IMR-90 (cell line): Measurements from ENCODE around the gene YWHAG.

Source experiments
- CEBPB ChIP-seq: IDR thresholded peaks from 2 replicates; pipeline ENCODE4 v1.6.1; 2012; ENCODE audit warnings: low read depth, low read length, improper control_type of control experiment
- CHD1 ChIP-seq: IDR thresholded peaks from 2 replicates; pipeline ENCODE4 v1.6.1; 2012; ENCODE audit warnings: low read depth, low read length, improper control_type of control experiment
- FOS ChIP-seq: fragments of 150-350 bp; IDR thresholded peaks from 2 replicates; pipeline ENCODE4 v1.6.1; 2016; ENCODE audit warnings: low read depth, low read length
- MAFK ChIP-seq: IDR thresholded peaks from 2 replicates; pipeline ENCODE4 v1.6.1; 2012; ENCODE audit warnings: low read depth, low read length, improper control_type of control experiment
- MAZ ChIP-seq: IDR thresholded peaks from 2 replicates; pipeline ENCODE4 v1.6.1; 2012; ENCODE audit warnings: low read depth, mild to moderate bottlenecking, low read length, improper control_type of control experiment, moderate library complexity, borderline replicate concordance
- MXI1 ChIP-seq: IDR thresholded peaks from 2 replicates; pipeline ENCODE4 v1.6.1; 2012; ENCODE audit warnings: low read depth, mild to moderate bottlenecking, low read length, moderate library complexity, borderline replicate concordance
- NFE2L2 ChIP-seq: fragments of 150-350 bp; IDR thresholded peaks from 2 replicates; pipeline ENCODE4 v1.6.1; 2016; ENCODE audit warnings: low read depth, mild to moderate bottlenecking, low read length
- POLR2A ChIP-seq: IDR thresholded peaks from 2 replicates; pipeline ENCODE4 v1.6.1; 2012; ENCODE audit warnings: mild to moderate bottlenecking, low read depth, low read length
- RAD21 ChIP-seq: IDR thresholded peaks from 2 replicates; pipeline ENCODE4 v1.6.1; 2012; ENCODE audit warnings: low read length, improper control_type of control experiment
- RCOR1 ChIP-seq: IDR thresholded peaks from 2 replicates; pipeline ENCODE4 v1.6.1; 2012; ENCODE audit warnings: mild to moderate bottlenecking, low read length, improper control_type of control experiment; ENCODE audit not compliant: insufficient replicate concordance
- SMC3 ChIP-seq: fragments of 150-350 bp; IDR thresholded peaks from 2 replicates; pipeline ENCODE4 v1.6.1; 2016; ENCODE audit warnings: low read depth, mild to moderate bottlenecking, antibody characterized with exemption, low read length, moderate library complexity
- TF ChIP-seq, protein P1 (sequence below): conservative IDR thresholded peaks from 2 replicates; pipeline ENCODE4 v1.5.1; 2012; ENCODE audit warnings: mild to moderate bottlenecking, low read depth, low read length, improper control_type of control experiment
- TF ChIP-seq, protein P2 (sequence below): fragments of 150-350 bp; IDR thresholded peaks from 2 replicates; pipeline ENCODE4 v1.6.1; 2016; ENCODE audit warnings: low read depth, mild to moderate bottlenecking, low read length, moderate library complexity, borderline replicate concordance
- TF ChIP-seq, protein P3 (sequence below): fragments of 150-350 bp; IDR thresholded peaks from 2 replicates; pipeline ENCODE4 v1.6.1; 2017; ENCODE audit warnings: mild to moderate bottlenecking, antibody characterized with exemption, low read length, low read depth

DNA sequence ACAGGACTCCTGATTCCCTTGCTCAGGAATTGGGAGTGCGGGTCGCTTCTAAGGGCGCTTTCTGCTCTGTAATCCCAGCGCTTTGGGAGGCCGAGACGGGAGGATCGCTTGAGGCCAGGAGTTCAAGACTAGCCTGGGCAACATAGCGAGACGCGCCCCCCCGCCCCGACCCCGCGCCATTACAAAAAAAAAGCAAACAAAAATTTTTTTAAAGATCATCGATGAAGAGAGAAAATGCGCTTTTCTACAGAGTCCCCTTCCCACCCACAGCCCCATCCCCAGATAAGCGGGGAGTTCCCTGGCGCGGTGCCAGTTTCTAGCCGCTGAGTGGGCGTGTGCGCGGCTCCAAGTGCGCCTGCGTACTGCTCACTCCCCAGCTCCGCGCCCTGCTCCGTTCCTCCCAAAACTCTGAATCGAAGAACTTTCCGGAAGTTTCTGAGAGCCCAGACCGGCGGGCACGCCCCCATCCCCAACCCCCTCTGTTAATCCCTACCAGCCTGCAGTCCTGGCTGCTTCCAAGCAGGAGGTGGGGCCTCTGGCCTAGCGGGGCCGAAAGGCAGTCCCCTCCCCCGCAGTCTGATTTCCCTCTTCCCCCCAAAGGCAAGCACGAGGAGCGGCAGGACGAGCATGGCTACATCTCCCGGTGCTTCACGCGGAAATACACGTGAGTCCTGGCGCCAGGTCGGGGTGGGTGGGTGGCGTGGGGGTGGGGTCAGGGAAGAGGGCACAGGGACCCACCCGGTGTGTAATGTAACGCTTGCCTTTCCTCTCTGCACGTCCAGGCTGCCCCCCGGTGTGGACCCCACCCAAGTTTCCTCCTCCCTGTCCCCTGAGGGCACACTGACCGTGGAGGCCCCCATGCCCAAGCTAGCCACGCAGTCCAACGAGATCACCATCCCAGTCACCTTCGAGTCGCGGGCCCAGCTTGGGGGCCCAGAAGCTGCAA lies 55.3 kb downstream of the YWHAG start:
- TF ChIP-seq, protein P1, sequence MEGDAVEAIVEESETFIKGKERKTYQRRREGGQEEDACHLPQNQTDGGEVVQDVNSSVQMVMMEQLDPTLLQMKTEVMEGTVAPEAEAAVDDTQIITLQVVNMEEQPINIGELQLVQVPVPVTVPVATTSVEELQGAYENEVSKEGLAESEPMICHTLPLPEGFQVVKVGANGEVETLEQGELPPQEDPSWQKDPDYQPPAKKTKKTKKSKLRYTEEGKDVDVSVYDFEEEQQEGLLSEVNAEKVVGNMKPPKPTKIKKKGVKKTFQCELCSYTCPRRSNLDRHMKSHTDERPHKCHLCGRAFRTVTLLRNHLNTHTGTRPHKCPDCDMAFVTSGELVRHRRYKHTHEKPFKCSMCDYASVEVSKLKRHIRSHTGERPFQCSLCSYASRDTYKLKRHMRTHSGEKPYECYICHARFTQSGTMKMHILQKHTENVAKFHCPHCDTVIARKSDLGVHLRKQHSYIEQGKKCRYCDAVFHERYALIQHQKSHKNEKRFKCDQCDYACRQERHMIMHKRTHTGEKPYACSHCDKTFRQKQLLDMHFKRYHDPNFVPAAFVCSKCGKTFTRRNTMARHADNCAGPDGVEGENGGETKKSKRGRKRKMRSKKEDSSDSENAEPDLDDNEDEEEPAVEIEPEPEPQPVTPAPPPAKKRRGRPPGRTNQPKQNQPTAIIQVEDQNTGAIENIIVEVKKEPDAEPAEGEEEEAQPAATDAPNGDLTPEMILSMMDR, result no peak
- TF ChIP-seq FOS (no peak), CEBPB (no peak), POLR2A (no peak), MXI1 (peak; percentile 73; the same call in 1 of the 2 replicates), RAD21 (no peak), SMC3 (no peak), CHD1 (no peak), MAFK (no peak), MAZ (peak; percentile 62; the same call in 1 of the 2 replicates), RCOR1 (no peak), NFE2L2 (no peak)
- TF ChIP-seq, protein P2, sequence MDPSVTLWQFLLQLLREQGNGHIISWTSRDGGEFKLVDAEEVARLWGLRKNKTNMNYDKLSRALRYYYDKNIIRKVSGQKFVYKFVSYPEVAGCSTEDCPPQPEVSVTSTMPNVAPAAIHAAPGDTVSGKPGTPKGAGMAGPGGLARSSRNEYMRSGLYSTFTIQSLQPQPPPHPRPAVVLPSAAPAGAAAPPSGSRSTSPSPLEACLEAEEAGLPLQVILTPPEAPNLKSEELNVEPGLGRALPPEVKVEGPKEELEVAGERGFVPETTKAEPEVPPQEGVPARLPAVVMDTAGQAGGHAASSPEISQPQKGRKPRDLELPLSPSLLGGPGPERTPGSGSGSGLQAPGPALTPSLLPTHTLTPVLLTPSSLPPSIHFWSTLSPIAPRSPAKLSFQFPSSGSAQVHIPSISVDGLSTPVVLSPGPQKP, result no peak
- TF ChIP-seq, protein P3, sequence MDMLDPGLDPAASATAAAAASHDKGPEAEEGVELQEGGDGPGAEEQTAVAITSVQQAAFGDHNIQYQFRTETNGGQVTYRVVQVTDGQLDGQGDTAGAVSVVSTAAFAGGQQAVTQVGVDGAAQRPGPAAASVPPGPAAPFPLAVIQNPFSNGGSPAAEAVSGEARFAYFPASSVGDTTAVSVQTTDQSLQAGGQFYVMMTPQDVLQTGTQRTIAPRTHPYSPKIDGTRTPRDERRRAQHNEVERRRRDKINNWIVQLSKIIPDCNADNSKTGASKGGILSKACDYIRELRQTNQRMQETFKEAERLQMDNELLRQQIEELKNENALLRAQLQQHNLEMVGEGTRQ, result no peak
